ENCODE measurements around the gene ZNF264.
"Not testable (repeated sequence)": the region's sequence is repeated elsewhere in the genome, so short reads cannot be mapped to it uniquely, and the experiment has no call there.

Gene ZNF264

GRCh38 chr19:57212109-57212508 lies 20.8 kb downstream of the ZNF264 start:
- H3K4me1 Mint-ChIP-seq (ENCODE audit: low read depth in 2 of 2): peaks cover 4 to 12% of the 10 kb centered on the region in 2 donors
- ATAC-seq (replicated peaks) (no peak), DNase-seq (no peak)
- H3K27me3 Mint-ChIP-seq: no peaks in the 10 kb centered on the region
- H3K27ac Mint-ChIP-seq: no peak overlapping the region
- no peak overlapping the region for H3K4me3 Mint-ChIP-seq
- H3K9me3 Mint-ChIP-seq: peaks cover 0 to 8% of the 10 kb centered on the region in 2 donors
- H3K36me3 Mint-ChIP-seq (ENCODE audit: insufficient read depth): peaks cover 46% of the 10 kb centered on the region

GRCh38 chr19:57227502-57227901 lies 36.2 kb downstream of the ZNF264 start:
- H3K4me1 Mint-ChIP-seq (ENCODE audit: low read depth in 2 of 2): peaks cover 0 to 4% of the 10 kb centered on the region in 2 donors
- no peak for DNase-seq
- ATAC-seq (replicated peaks): no peak
- no peak overlapping the region for H3K27ac Mint-ChIP-seq
- no peak overlapping the region for H3K4me3 Mint-ChIP-seq
- peaks cover 0 to 7% of the 10 kb centered on the region in 2 donors for H3K27me3 Mint-ChIP-seq
- no peaks in the 10 kb centered on the region for H3K36me3 Mint-ChIP-seq (ENCODE audit: insufficient read depth)
- no peaks in the 10 kb centered on the region for H3K9me3 Mint-ChIP-seq

GRCh38 chr19:57231686-57232085 lies 40.4 kb downstream of the ZNF264 start:
- no peak for DNase-seq
- no peak overlapping the region for H3K27ac Mint-ChIP-seq
- no peaks in the 10 kb centered on the region for H3K9me3 Mint-ChIP-seq
- H3K4me3 Mint-ChIP-seq: no peak overlapping the region
- H3K4me1 Mint-ChIP-seq (ENCODE audit: low read depth in 2 of 2): no peaks in the 10 kb centered on the region
- peaks cover 0 to 8% of the 10 kb centered on the region in 2 donors for H3K27me3 Mint-ChIP-seq
- ATAC-seq (replicated peaks): no peak
- peaks cover 3% of the 10 kb centered on the region for H3K36me3 Mint-ChIP-seq (ENCODE audit: insufficient read depth)

GRCh38 chr19:57233207-57233606 lies 41.9 kb downstream of the ZNF264 start:
- DNase-seq (no peak), ATAC-seq (replicated peaks) (no peak)
- peaks cover 3% of the 10 kb centered on the region for H3K36me3 Mint-ChIP-seq (ENCODE audit: insufficient read depth)
- H3K4me1 Mint-ChIP-seq (ENCODE audit: low read depth in 2 of 2): no peaks in the 10 kb centered on the region
- no peak overlapping the region for H3K27ac Mint-ChIP-seq
- H3K9me3 Mint-ChIP-seq: no peaks in the 10 kb centered on the region
- no peak overlapping the region for H3K4me3 Mint-ChIP-seq
- peaks cover 0 to 8% of the 10 kb centered on the region in 2 donors for H3K27me3 Mint-ChIP-seq

GRCh38 chr19:57239982-57240310 lies 48.6 kb downstream of the ZNF264 start:
- DNase-seq (no peak), ATAC-seq (replicated peaks) (no peak)
- Mint-ChIP-seq H3K27me3 (no peaks in the 10 kb centered on the region), H3K4me3 (peak overlapping the region; percentile 94 to 95), H3K36me3 (ENCODE audit: insufficient read depth) (peaks cover 11% of the 10 kb centered on the region), H3K4me1 (ENCODE audit: low read depth in 2 of 2) (peaks cover 25 to 27% of the 10 kb centered on the region in 2 donors), H3K9me3 (no peaks in the 10 kb centered on the region), H3K27ac (peak overlapping the region; percentile 99)

GRCh38 chr19:57240311-57241090 lies 49.2 kb downstream of the ZNF264 start, which contains the start of gene ZNF805:
Gene ZNF805 (plus strand): TSS chr19:57240632. CDS start chr19:57240892, 260 bp downstream.
- peak within 1 kb of the TSS; percentile 94 to 95 for H3K4me3 Mint-ChIP-seq
- peak within 1 kb of the TSS; percentile 99 for H3K27ac Mint-ChIP-seq
- H3K9me3 Mint-ChIP-seq: no peaks in the 10 kb centered on the region
- peak; percentile 93 to 94 (median 94) for DNase-seq
- no peaks in the 10 kb centered on the region for H3K27me3 Mint-ChIP-seq
- peak; percentile 90 for ATAC-seq (replicated peaks)
- peaks cover 14% of the 10 kb centered on the region for H3K36me3 Mint-ChIP-seq (ENCODE audit: insufficient read depth)
- H3K4me1 Mint-ChIP-seq (ENCODE audit: low read depth in 2 of 2): peaks cover 26 to 28% of the 10 kb centered on the region in 2 donors

GRCh38 chr19:57241176-57241575 lies 49.9 kb downstream of the ZNF264 start:
- Mint-ChIP-seq H3K4me3 (peak overlapping the region; percentile 94 to 95), H3K36me3 (ENCODE audit: insufficient read depth) (peaks cover 19% of the 10 kb centered on the region), H3K27me3 (no peaks in the 10 kb centered on the region), H3K27ac (peak overlapping the region; percentile 99), H3K9me3 (no peaks in the 10 kb centered on the region), H3K4me1 (ENCODE audit: low read depth in 2 of 2) (peaks cover 26 to 28% of the 10 kb centered on the region in 2 donors)
- DNase-seq (no peak), ATAC-seq (replicated peaks) (no peak)

GRCh38 chr19:57242821-57243220 lies 51.5 kb downstream of the ZNF264 start:
- H3K27ac Mint-ChIP-seq: peak overlapping the region in 1 of 2 donors; percentile 55

GRCh38 chr19:57244513-57244912 lies 53.2 kb downstream of the ZNF264 start:
- DNase-seq (no peak), ATAC-seq (replicated peaks) (no peak)
- no peaks in the 10 kb centered on the region for H3K9me3 Mint-ChIP-seq
- H3K4me3 Mint-ChIP-seq: no peak overlapping the region
- peaks cover 48% of the 10 kb centered on the region for H3K36me3 Mint-ChIP-seq (ENCODE audit: insufficient read depth)
- no peaks in the 10 kb centered on the region for H3K27me3 Mint-ChIP-seq
- H3K4me1 Mint-ChIP-seq (ENCODE audit: low read depth in 2 of 2): peaks cover 26 to 28% of the 10 kb centered on the region in 2 donors
- H3K27ac Mint-ChIP-seq: no peak overlapping the region

More at GRCh38 chr19:57242821-57243220, 51.5 kb downstream of the ZNF264 start:
- Mint-ChIP-seq H3K4me3 (no peak overlapping the region), H3K36me3 (ENCODE audit: insufficient read depth) (peaks cover 32% of the 10 kb centered on the region), H3K27me3 (no peaks in the 10 kb centered on the region), H3K4me1 (ENCODE audit: low read depth in 2 of 2) (peaks cover 26 to 28% of the 10 kb centered on the region in 2 donors), H3K9me3 (no peaks in the 10 kb centered on the region)
- ATAC-seq (replicated peaks): no peak
- DNase-seq: no peak

GRCh38 chr19:57245066-57245465 lies 53.8 kb downstream of the ZNF264 start:
- ATAC-seq (replicated peaks) (no peak), DNase-seq (no peak)
- Mint-ChIP-seq H3K4me3 (no peak overlapping the region), H3K9me3 (no peaks in the 10 kb centered on the region), H3K4me1 (ENCODE audit: low read depth in 2 of 2) (peaks cover 27 to 28% of the 10 kb centered on the region in 2 donors), H3K27me3 (no peaks in the 10 kb centered on the region), H3K36me3 (ENCODE audit: insufficient read depth) (peaks cover 54% of the 10 kb centered on the region), H3K27ac (no peak overlapping the region)

GRCh38 chr19:57245959-57246358 lies 54.7 kb downstream of the ZNF264 start:
- H3K9me3 Mint-ChIP-seq: no peaks in the 10 kb centered on the region
- H3K27ac Mint-ChIP-seq: no peak overlapping the region
- H3K36me3 Mint-ChIP-seq (ENCODE audit: insufficient read depth): peaks cover 59% of the 10 kb centered on the region
- DNase-seq (no peak), ATAC-seq (replicated peaks) (no peak)
- H3K4me1 Mint-ChIP-seq (ENCODE audit: low read depth in 2 of 2): peaks cover 24 to 31% of the 10 kb centered on the region in 2 donors
- H3K4me3 Mint-ChIP-seq: no peak overlapping the region
- no peaks in the 10 kb centered on the region for H3K27me3 Mint-ChIP-seq

- ATAC-seq (replicated peaks) (no peak), DNase-seq (no peak)
- no peaks in the 10 kb centered on the region for H3K27me3 Mint-ChIP-seq
- H3K4me3 Mint-ChIP-seq: no peak overlapping the region
- H3K9me3 Mint-ChIP-seq: no peaks in the 10 kb centered on the region
- H3K27ac Mint-ChIP-seq: no peak overlapping the region
- peaks cover 4 to 16% of the 10 kb centered on the region in 2 donors for H3K4me1 Mint-ChIP-seq (ENCODE audit: low read depth in 2 of 2)
- H3K36me3 Mint-ChIP-seq (ENCODE audit: insufficient read depth): peaks cover 83% of the 10 kb centered on the region
These were observed 57.3 kb downstream of the ZNF264 start for GRCh38 chr19:57248646-57249045.

- Mint-ChIP-seq H3K27me3 (no peaks in the 10 kb centered on the region), H3K36me3 (ENCODE audit: insufficient read depth) (peaks cover 90% of the 10 kb centered on the region), H3K4me3 (no peak overlapping the region), H3K4me1 (ENCODE audit: low read depth in 2 of 2) (peaks cover 4 to 16% of the 10 kb centered on the region in 2 donors), H3K27ac (no peak overlapping the region), H3K9me3 (no peaks in the 10 kb centered on the region)
- no peak for DNase-seq
- ATAC-seq (replicated peaks): no peak
These were observed 58.0 kb downstream of the ZNF264 start for GRCh38 chr19:57249329-57249728.

- Mint-ChIP-seq H3K27ac (peak overlapping the region in 1 of 2 donors; percentile 20), H3K4me1 (ENCODE audit: low read depth in 2 of 2) (peaks cover 3 to 15% of the 10 kb centered on the region in 2 donors), H3K36me3 (ENCODE audit: insufficient read depth) (peaks cover 60% of the 10 kb centered on the region)
- H3K9me3 Mint-ChIP-seq; H3K4me3 Mint-ChIP-seq; DNase-seq; ATAC-seq (replicated peaks); H3K27me3 Mint-ChIP-seq: not testable (repeated sequence)
These were observed 62.5 kb downstream of the ZNF264 start for GRCh38 chr19:57253767-57254166.

Measured in effector memory CD8-positive, alpha-beta T cell (primary cell).